GM06990 (cell line): ENCODE measurements around the gene ANKRD11.

Source experiments
- DNase-seq: peaks from one replicate; pipeline ENCODE4 v3.0.0-alpha.2; 2011; ENCODE audit not compliant: insufficient read length; ENCODE audit errors: extremely low read depth
- H3K27me3 ChIP-seq: replicated peaks from 2 replicates; pipeline ENCODE4 v1.6.0; 2011; ENCODE audit warnings: low read length; ENCODE audit not compliant: control insufficient read depth, insufficient read depth
- H3K36me3 ChIP-seq: 2 replicates; pipeline ENCODE4 v1.5.1; 2011; ENCODE audit warnings: low read length; ENCODE audit not compliant: control insufficient read depth, insufficient read depth
- H3K4me3 ChIP-seq: replicated peaks from 2 replicates; pipeline ENCODE4 v1.5.1; 2011; ENCODE audit warnings: low read depth, mild to moderate bottlenecking, control low read depth, low read length
- CTCF ChIP-seq: IDR thresholded peaks from 2 replicates; pipeline ENCODE4 v1.5.1; 2011; ENCODE audit warnings: low read length, control low read depth, mild to moderate bottlenecking, inconsistent platforms; ENCODE audit not compliant: insufficient read depth, poor library complexity, severe bottlenecking

ANKRD11 gene

GRCh38 chr16:89417352-89417751 lies 73.0 kb downstream of the ANKRD11 start:
- TF ChIP-seq CTCF: no peak
- H3K27me3 ChIP-seq: no peaks in the 10 kb centered on the region
- no peak overlapping the region for H3K4me3 ChIP-seq
- H3K36me3 ChIP-seq: peaks cover 11% of the 10 kb centered on the region
- DNase-seq: no peak

GRCh38 chr16:89413811-89414585 lies 76.4 kb downstream of the ANKRD11 start:
- TF ChIP-seq CTCF: no peak
- DNase-seq: no peak
- Histone ChIP-seq H3K27me3 (no peaks in the 10 kb centered on the region), H3K36me3 (peaks cover 8% of the 10 kb centered on the region), H3K4me3 (no peak overlapping the region)

DNA sequence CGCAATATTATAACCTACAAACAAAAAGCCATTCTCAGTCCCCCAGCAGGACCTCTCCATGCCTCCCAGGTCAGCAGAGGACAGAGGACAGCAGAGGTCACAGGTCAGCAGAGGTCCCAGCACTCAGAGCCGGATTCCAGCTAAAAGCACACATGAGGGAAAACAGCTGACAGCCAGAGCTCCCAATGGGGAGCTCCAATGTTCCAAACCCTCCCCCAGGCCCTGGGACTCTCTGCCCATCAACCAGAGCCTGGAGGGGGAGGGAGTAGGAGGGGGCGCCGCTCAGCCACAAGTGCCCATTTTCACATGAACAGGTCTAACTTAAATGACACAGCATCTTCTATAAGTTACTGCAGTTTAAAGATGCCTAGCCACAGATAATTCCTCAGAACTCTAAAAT lies 77.5 kb downstream of the ANKRD11 start:
- H3K36me3 ChIP-seq: peaks cover 10% of the 10 kb centered on the region

DNA sequence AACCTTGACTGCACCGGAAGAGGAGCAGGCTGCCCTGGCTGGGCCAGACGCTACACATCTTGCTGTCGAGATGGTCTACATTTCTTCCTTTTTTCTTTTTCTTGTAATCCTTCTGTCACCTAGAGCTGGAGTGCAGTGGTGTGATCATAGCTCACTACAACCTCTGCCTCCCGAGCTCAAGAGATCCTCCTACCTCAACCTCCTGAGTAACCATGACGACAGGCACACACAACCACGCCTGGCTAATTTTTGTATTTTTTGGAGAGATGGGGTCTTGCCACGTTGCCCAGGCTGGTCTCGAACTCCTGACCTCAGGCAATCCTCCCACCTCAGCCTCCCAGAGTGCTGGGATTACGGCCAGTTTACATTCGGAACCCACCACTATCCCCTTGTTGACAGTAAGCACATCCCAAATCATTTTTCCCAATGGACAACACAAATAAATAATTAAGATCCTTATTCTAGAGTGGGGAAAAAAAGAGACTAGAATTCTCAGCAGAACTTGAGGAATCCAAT lies 79.0 kb downstream of the ANKRD11 start:
- H3K36me3 ChIP-seq: peaks cover 9% of the 10 kb centered on the region
- no peak for TF ChIP-seq CTCF
- no peak for DNase-seq

More for the DNA sequence above, 77.5 kb downstream of the ANKRD11 start:
- no peak for DNase-seq
- Histone ChIP-seq H3K27me3 (no peaks in the 10 kb centered on the region), H3K4me3 (no peak overlapping the region)
- TF ChIP-seq CTCF: no peak

GRCh38 chr16:89410794-89411309 lies 79.5 kb downstream of the ANKRD11 start:
- peaks cover 9% of the 10 kb centered on the region for H3K36me3 ChIP-seq
- DNase-seq: no peak
- no peaks in the 10 kb centered on the region for H3K27me3 ChIP-seq
- no peak for TF ChIP-seq CTCF
- H3K4me3 ChIP-seq: no peak overlapping the region

More for the DNA sequence above, 79.0 kb downstream of the ANKRD11 start:
- Histone ChIP-seq H3K4me3 (no peak overlapping the region), H3K27me3 (no peaks in the 10 kb centered on the region)
